ENCODE measurements around the gene SNCAIP. TPM values are rescaled to one million over a fixed set of nuclear protein-coding genes. Genes with fewer than 3 reads are reported as not detected.

The SNCAIP gene
- total and polyA plus RNA-seq, 2 experiments from 2014 or later: 6.1 to 11.9 TPM

GRCh38 chr5:122435761-122436160 lies 123.7 kb downstream of the SNCAIP start:
- TF ChIP-seq EZH2 (IDR thresholded peaks at IDR 0.05; ENCODE audit: low read depth, unreplicated experiment): no peak
- TF ChIP-seq CTCF (conservative IDR thresholded peaks at IDR 0.05; ENCODE audit: low read depth in 2 of 2): no peak
- no peaks in the 10 kb centered on the region for H3F3A ChIP-seq (replicated peaks; ENCODE audit: low read depth)
- H3K27ac ChIP-seq (ENCODE audit: low read depth): no peak overlapping the region
- no peak overlapping the region for H3K4me3 ChIP-seq
- Mint-ChIP-seq H3K9me3 (no peaks in the 10 kb centered on the region), H3K36me3 (ENCODE audit: low read depth) (no peaks in the 10 kb centered on the region), H3K27me3 (ENCODE audit: insufficient read depth, low read depth, poor library complexity) (no peaks in the 10 kb centered on the region), H3K27ac (peak overlapping the region; percentile 45; the same call in 1 of the 2 replicates), H3K4me1 (peaks cover 28% of the 10 kb centered on the region), H3K4me3 (no peak overlapping the region)
- no peak overlapping the region for H3K4me2 ChIP-seq
- no peaks in the 10 kb centered on the region for H4K20me1 ChIP-seq (replicated peaks; ENCODE audit: insufficient read depth)
- H3K79me2 ChIP-seq (replicated peaks; ENCODE audit: insufficient read depth): no peaks in the 10 kb centered on the region
- ATAC-seq (no peak), DNase-seq (ENCODE audit: low spot score) (no peak)
- H3K4me1 ChIP-seq (ENCODE audit: insufficient read depth): peaks cover 5% of the 10 kb centered on the region; the same call in 1 of the 2 replicates
- no peak overlapping the region for H2AFZ ChIP-seq
- no peaks in the 10 kb centered on the region for H3K36me3 ChIP-seq (ENCODE audit: insufficient read depth)
- H3K27me3 ChIP-seq (ENCODE audit: insufficient read depth): no peaks in the 10 kb centered on the region
- peaks cover 11% of the 10 kb centered on the region for H3K9me2 ChIP-seq (ENCODE audit: insufficient read depth)

DNA sequence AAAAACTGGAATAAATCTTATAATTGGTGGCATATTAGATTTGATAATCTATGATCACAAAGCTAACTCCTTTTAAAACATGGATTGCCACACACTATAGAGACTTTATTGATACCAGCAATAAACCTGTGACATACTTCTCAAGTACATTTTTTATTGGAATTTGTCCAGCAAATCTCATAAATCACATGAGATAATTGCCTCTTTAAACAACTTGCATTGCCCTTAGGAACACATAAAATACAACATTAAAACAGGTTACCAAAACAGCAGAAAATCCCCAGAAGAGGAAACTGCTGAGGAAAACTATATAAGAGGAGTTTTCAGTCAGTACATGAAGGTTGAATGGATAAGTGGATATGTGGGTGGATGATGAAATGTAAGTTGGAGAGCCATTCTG lies 124.6 kb downstream of the SNCAIP start:
- no peak overlapping the region for H3K27ac ChIP-seq (ENCODE audit: low read depth)
- ATAC-seq (no peak), DNase-seq (ENCODE audit: low spot score) (no peak)
- Mint-ChIP-seq H3K4me1 (peaks cover 26% of the 10 kb centered on the region), H3K27ac (no peak overlapping the region), H3K27me3 (ENCODE audit: insufficient read depth, low read depth, poor library complexity) (no peaks in the 10 kb centered on the region), H3K9me3 (no peaks in the 10 kb centered on the region), H3K36me3 (ENCODE audit: low read depth) (no peaks in the 10 kb centered on the region), H3K4me3 (no peak overlapping the region)
- H3K4me2 ChIP-seq: no peak overlapping the region
- H3K4me3 ChIP-seq: no peak overlapping the region
- H3F3A ChIP-seq (replicated peaks; ENCODE audit: low read depth): no peaks in the 10 kb centered on the region
- H3K4me1 ChIP-seq (ENCODE audit: insufficient read depth): peaks cover 5% of the 10 kb centered on the region; the same call in 1 of the 2 replicates
- peaks cover 15% of the 10 kb centered on the region for H3K9me2 ChIP-seq (ENCODE audit: insufficient read depth)
- no peak overlapping the region for H2AFZ ChIP-seq
- no peaks in the 10 kb centered on the region for H3K79me2 ChIP-seq (replicated peaks; ENCODE audit: insufficient read depth)
- H3K27me3 ChIP-seq (ENCODE audit: insufficient read depth): no peaks in the 10 kb centered on the region
- no peaks in the 10 kb centered on the region for H3K36me3 ChIP-seq (ENCODE audit: insufficient read depth)
- no peaks in the 10 kb centered on the region for H4K20me1 ChIP-seq (replicated peaks; ENCODE audit: insufficient read depth)
- no peak for TF ChIP-seq STAT1 (IDR thresholded peaks at IDR 0.05; ENCODE audit: unreplicated experiment)
- TF ChIP-seq CTCF (conservative IDR thresholded peaks at IDR 0.05; ENCODE audit: low read depth in 2 of 2): no peak
- TF ChIP-seq EZH2phosphoT487 (IDR thresholded peaks at IDR 0.05; ENCODE audit: unreplicated experiment): no peak
- no peak for TF ChIP-seq JUNB (IDR thresholded peaks at IDR 0.05; ENCODE audit: unreplicated experiment)
- TF ChIP-seq POLR2AphosphoS5 (IDR thresholded peaks at IDR 0.05; ENCODE audit: low read depth): no peak
- TF ChIP-seq ZNF331 (CRISPR knock-in tag; IDR thresholded peaks at IDR 0.05; ENCODE audit: low read depth): no peak
- TF ChIP-seq, protein P1, sequence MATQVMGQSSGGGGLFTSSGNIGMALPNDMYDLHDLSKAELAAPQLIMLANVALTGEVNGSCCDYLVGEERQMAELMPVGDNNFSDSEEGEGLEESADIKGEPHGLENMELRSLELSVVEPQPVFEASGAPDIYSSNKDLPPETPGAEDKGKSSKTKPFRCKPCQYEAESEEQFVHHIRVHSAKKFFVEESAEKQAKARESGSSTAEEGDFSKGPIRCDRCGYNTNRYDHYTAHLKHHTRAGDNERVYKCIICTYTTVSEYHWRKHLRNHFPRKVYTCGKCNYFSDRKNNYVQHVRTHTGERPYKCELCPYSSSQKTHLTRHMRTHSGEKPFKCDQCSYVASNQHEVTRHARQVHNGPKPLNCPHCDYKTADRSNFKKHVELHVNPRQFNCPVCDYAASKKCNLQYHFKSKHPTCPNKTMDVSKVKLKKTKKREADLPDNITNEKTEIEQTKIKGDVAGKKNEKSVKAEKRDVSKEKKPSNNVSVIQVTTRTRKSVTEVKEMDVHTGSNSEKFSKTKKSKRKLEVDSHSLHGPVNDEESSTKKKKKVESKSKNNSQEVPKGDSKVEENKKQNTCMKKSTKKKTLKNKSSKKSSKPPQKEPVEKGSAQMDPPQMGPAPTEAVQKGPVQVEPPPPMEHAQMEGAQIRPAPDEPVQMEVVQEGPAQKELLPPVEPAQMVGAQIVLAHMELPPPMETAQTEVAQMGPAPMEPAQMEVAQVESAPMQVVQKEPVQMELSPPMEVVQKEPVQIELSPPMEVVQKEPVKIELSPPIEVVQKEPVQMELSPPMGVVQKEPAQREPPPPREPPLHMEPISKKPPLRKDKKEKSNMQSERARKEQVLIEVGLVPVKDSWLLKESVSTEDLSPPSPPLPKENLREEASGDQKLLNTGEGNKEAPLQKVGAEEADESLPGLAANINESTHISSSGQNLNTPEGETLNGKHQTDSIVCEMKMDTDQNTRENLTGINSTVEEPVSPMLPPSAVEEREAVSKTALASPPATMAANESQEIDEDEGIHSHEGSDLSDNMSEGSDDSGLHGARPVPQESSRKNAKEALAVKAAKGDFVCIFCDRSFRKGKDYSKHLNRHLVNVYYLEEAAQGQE (IDR thresholded peaks at IDR 0.05; ENCODE audit: unreplicated experiment): no peak
- TF ChIP-seq CREB1 (CRISPR knock-in tag; IDR thresholded peaks at IDR 0.05; ENCODE audit: low read depth): no peak
- no peak for TF ChIP-seq ETS1 (IDR thresholded peaks at IDR 0.05)

Data from GM23338 (cell line).